Measurements from ENCODE around the gene NFASC. TPM values are rescaled to one million over a fixed set of nuclear protein-coding genes. Genes with fewer than 3 reads are reported as not detected.

The NFASC gene
- total and polyA plus RNA-seq, 2 donors from 2014 or later = 23.2 to 29.9 TPM

DNA sequence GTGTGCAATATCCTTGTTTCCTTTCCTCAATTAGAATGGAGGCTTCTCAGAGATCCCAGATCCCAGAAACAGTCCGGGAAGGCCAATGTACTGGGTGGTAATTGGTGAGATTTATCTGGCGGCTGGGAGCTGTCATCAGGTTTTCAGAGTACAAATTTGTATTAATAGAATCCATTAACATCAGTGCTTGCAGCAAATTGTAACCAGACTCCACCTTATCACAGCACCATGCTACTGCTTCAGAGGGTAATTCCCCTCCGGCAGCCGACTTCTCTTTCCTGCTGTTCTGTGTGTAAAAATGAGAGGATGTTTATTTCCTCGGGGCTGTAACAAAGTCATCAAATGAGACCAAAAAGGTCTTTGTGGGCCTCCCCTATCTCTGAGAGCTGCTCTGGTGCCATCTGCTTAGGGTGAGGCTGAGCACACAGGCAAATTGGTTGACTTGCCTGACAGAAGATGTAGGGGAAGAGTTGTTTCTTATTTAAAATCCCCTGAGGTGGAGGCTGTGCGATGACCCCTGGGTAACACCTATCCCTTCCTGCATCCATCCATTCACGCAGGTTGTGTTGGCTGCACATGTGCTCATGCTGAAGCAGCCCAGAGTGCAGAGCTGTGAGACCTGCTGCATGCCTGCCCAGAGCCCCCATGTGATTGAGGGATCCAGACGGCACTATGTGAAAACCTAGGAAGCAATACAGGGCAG, 19.2 kb downstream of the NFASC start:
- Histone ChIP-seq H3K27ac (ENCODE audit: low read depth in 2 of 2, low read length in 2 of 2) (peak overlapping the region in 1 of 2 donors; percentile 41), H3K4me1 (ENCODE audit: control insufficient read depth in 2 of 3, insufficient read depth in 2 of 3, low read depth in 1 of 3, low read length in 3 of 3) (peaks cover 0 to 11% (median 3%) of the 10 kb centered on the region in 3 donors), H3K9ac (ENCODE audit: low read length in 3 of 3) (no peak overlapping the region), H3K36me3 (ENCODE audit: control insufficient read depth in 2 of 3, insufficient read depth in 3 of 3, low read length in 3 of 3) (no peaks in the 10 kb centered on the region), H3K27me3 (ENCODE audit: control insufficient read depth, insufficient read depth, low read length) (no peaks in the 10 kb centered on the region), H3K9me3 (ENCODE audit: control insufficient read depth in 2 of 3, insufficient read depth in 1 of 3, low read length in 3 of 3) (no peaks in the 10 kb centered on the region), H3K4me3 (ENCODE audit: low read length in 3 of 3) (no peak overlapping the region)
- intact Hi-C loops (cut with DNase I) = no loop called here
- FAIRE-seq = no peak
- DNase-seq = peak in 1 of 5 donors; percentile 18
- no peak for TF ChIP-seq CTCF (IDR thresholded peaks at IDR 0.05; ENCODE audit: borderline replicate concordance, extremely low read depth, insufficient read depth)

- Histone ChIP-seq H3K4me3 (ENCODE audit: low read length in 3 of 3) (no peak overlapping the region), H3K27ac (ENCODE audit: low read depth in 2 of 2, low read length in 2 of 2) (no peak overlapping the region), H3K36me3 (ENCODE audit: control insufficient read depth in 2 of 3, insufficient read depth in 3 of 3, low read length in 3 of 3) (no peaks in the 10 kb centered on the region), H3K4me1 (ENCODE audit: control insufficient read depth in 2 of 3, insufficient read depth in 2 of 3, low read depth in 1 of 3, low read length in 3 of 3) (peaks cover 0 to 11% (median 3%) of the 10 kb centered on the region in 3 donors), H3K9ac (ENCODE audit: low read length in 3 of 3) (no peak overlapping the region), H3K27me3 (ENCODE audit: control insufficient read depth, insufficient read depth, low read length) (no peaks in the 10 kb centered on the region), H3K9me3 (ENCODE audit: control insufficient read depth in 2 of 3, insufficient read depth in 1 of 3, low read length in 3 of 3) (no peaks in the 10 kb centered on the region)
- intact Hi-C loops (cut with DNase I) = no loop called here
- no peak for TF ChIP-seq CTCF (IDR thresholded peaks at IDR 0.05; ENCODE audit: borderline replicate concordance, extremely low read depth, insufficient read depth)
- FAIRE-seq (no peak), DNase-seq (no peak)
These were observed 21.2 kb downstream of the NFASC start for GRCh38 chr1:204891860-204892259.

GRCh38 chr1:204894031-204894430, 23.4 kb downstream of the NFASC start:
- no peak for DNase-seq
- Histone ChIP-seq H3K27ac (ENCODE audit: low read depth in 2 of 2, low read length in 2 of 2) (no peak overlapping the region), H3K4me1 (ENCODE audit: control insufficient read depth in 2 of 3, insufficient read depth in 2 of 3, low read depth in 1 of 3, low read length in 3 of 3) (peaks cover 0 to 6% (median 3%) of the 10 kb centered on the region in 3 donors), H3K9me3 (ENCODE audit: control insufficient read depth in 2 of 3, insufficient read depth in 1 of 3, low read length in 3 of 3) (no peaks in the 10 kb centered on the region), H3K9ac (ENCODE audit: low read length in 3 of 3) (no peak overlapping the region), H3K27me3 (ENCODE audit: control insufficient read depth, insufficient read depth, low read length) (no peaks in the 10 kb centered on the region), H3K36me3 (ENCODE audit: control insufficient read depth in 2 of 3, insufficient read depth in 3 of 3, low read length in 3 of 3) (no peaks in the 10 kb centered on the region), H3K4me3 (ENCODE audit: low read length in 3 of 3) (no peak overlapping the region)
- FAIRE-seq = no peak
- intact Hi-C loops (cut with DNase I) = no loop called here
- TF ChIP-seq CTCF (IDR thresholded peaks at IDR 0.05; ENCODE audit: borderline replicate concordance, extremely low read depth, insufficient read depth) = no peak

Data from kidney (tissue), 14 donors.